Stimulated activated CD8-positive, alpha-beta memory T cell treated with anti-CD3 and anti-CD28 coated beads, Interleukin-12 subunit alpha, Interleukin-12 subunit beta, amount 100 ng/mL, for 24 hours (primary cell): ENCODE data around the gene SH3BP5L.
A peak's percentile ranks its signal among the peaks of the same experiment; 100 is the strongest.
"Not testable (repeated sequence)": the region's sequence is repeated elsewhere in the genome, so short reads cannot be mapped to it uniquely, and the experiment has no call there.

Source experiments
- DNase-seq: peaks from one replicate; pipeline ENCODE4 v3.0.0-alpha.2; 2020; ENCODE audit errors: extremely low read depth

SH3BP5L gene

GRCh38 chr1:248850536-248851251 is 25.0 kb upstream of the SH3BP5L start:
- no peak for DNase-seq

- no peak for DNase-seq
Measured at GRCh38 chr1:248850124-248850523, 24.4 kb upstream of the SH3BP5L start.

- no peak for DNase-seq
Measured at GRCh38 chr1:248849637-248850036, 23.9 kb upstream of the SH3BP5L start.

- no peak for DNase-seq
Measured at GRCh38 chr1:248849152-248849551, 23.4 kb upstream of the SH3BP5L start.

- DNase-seq = no peak
Measured at GRCh38 chr1:248848602-248849001, 22.9 kb upstream of the SH3BP5L start.

GRCh38 chr1:248847956-248848561 is 22.3 kb upstream of the SH3BP5L start:
- no peak for DNase-seq

GRCh38 chr1:248847181-248847955 is 21.7 kb upstream of the SH3BP5L start:
- DNase-seq = no peak

GRCh38 chr1:248844526-248844925 is 18.8 kb upstream of the SH3BP5L start:
- no peak for DNase-seq

GRCh38 chr1:248843687-248844086 is 18.0 kb upstream of the SH3BP5L start:
- DNase-seq = no peak

GRCh38 chr1:248842781-248843331 is 17.1 kb upstream of the SH3BP5L start:
- no peak for DNase-seq

GRCh38 chr1:248841702-248842395 is 16.1 kb upstream of the SH3BP5L start:
- no peak for DNase-seq

- DNase-seq = no peak
Measured at GRCh38 chr1:248840946-248841345, 15.2 kb upstream of the SH3BP5L start.

GRCh38 chr1:248839168-248839555 is 13.4 kb upstream of the SH3BP5L start:
- DNase-seq = no peak

- peak; percentile 59 for DNase-seq
Measured at GRCh38 chr1:248838357-248839167, 12.8 kb upstream of the SH3BP5L start.

- DNase-seq = peak; percentile 85
Measured at GRCh38 chr1:248837781-248838356, 12.2 kb upstream of the SH3BP5L start, which contains the start of gene ZNF672. Gene ZNF672 (plus strand): TSS chr1:248838224. CDS start chr1:248847275, 9,051 bp downstream.

- DNase-seq = no peak
Measured at GRCh38 chr1:248837045-248837780, 11.5 kb upstream of the SH3BP5L start.

- DNase-seq = no peak
Measured at GRCh38 chr1:248834343-248834940, 8.7 kb upstream of the SH3BP5L start.

- no peak for DNase-seq
Measured at GRCh38 chr1:248831842-248832241, 6.1 kb upstream of the SH3BP5L start.

- DNase-seq = not testable (repeated sequence)
Measured at GRCh38 chr1:248830718-248831017, 5.0 kb upstream of the SH3BP5L start.

GRCh38 chr1:248828845-248829244 is 3.1 kb upstream of the SH3BP5L start:
- DNase-seq = no peak
